Inflammatory macrophage treated with lipopolysaccharide for 4 hours (primary cell): ENCODE data around the gene PPP2R3A.
A peak's percentile ranks its signal among the peaks of the same experiment; 100 is the strongest.
"Not testable (repeated sequence)": the region's sequence is repeated elsewhere in the genome, so short reads cannot be mapped to it uniquely, and the experiment has no call there.

Source experiments
- DNase-seq: peaks from one replicate; pipeline ENCODE4 v3.0.0-alpha.2; 2020

Gene PPP2R3A

GRCh38 chr3:135965506-135966270 lies at the start of gene PPP2R3A:
Gene PPP2R3A, plus strand, starts transcription at chr3:135965728. Its CDS starts 35,771 bp downstream, at chr3:136001499.
- peak; percentile 77 for DNase-seq

GRCh38 chr3:135916310-135916709 lies 49.2 kb upstream of the PPP2R3A start:
- no peak for DNase-seq

- no peak for DNase-seq
Observed at GRCh38 chr3:135917076-135917475, 48.5 kb upstream of the PPP2R3A start.

GRCh38 chr3:135917927-135918597 lies 47.5 kb upstream of the PPP2R3A start:
- no peak for DNase-seq

- DNase-seq = peak; percentile 10
Observed at GRCh38 chr3:135918600-135918999, 46.9 kb upstream of the PPP2R3A start.

GRCh38 chr3:135920275-135920674 lies 45.3 kb upstream of the PPP2R3A start:
- DNase-seq = no peak

GRCh38 chr3:135922903-135923250 lies 42.7 kb upstream of the PPP2R3A start:
- no peak for DNase-seq

GRCh38 chr3:135924506-135924905 lies 41.0 kb upstream of the PPP2R3A start:
- DNase-seq = no peak

GRCh38 chr3:135926664-135927063 lies 38.9 kb upstream of the PPP2R3A start:
- no peak for DNase-seq

- DNase-seq = no peak
Observed at GRCh38 chr3:135927155-135927554, 38.4 kb upstream of the PPP2R3A start.

- no peak for DNase-seq
Observed at GRCh38 chr3:135929670-135930069, 35.9 kb upstream of the PPP2R3A start.

- no peak for DNase-seq
Observed at GRCh38 chr3:135930255-135930654, 35.3 kb upstream of the PPP2R3A start.

- DNase-seq = not testable (repeated sequence)
Observed at GRCh38 chr3:135935171-135935570, 30.4 kb upstream of the PPP2R3A start.

GRCh38 chr3:135937766-135938165 lies 27.8 kb upstream of the PPP2R3A start:
- DNase-seq = peak; percentile 34

GRCh38 chr3:135944831-135945230 lies 20.7 kb upstream of the PPP2R3A start:
- DNase-seq = no peak

- no peak for DNase-seq
Observed at GRCh38 chr3:135950941-135951340, 14.6 kb upstream of the PPP2R3A start.

GRCh38 chr3:135964160-135964955 lies 1.2 kb upstream of the PPP2R3A start:
- DNase-seq = no peak

- DNase-seq = no peak
Observed at GRCh38 chr3:135965129-135965505, 411 bp upstream of the PPP2R3A start.

GRCh38 chr3:135966271-135966961 lies 888 bp downstream of the PPP2R3A start:
- DNase-seq = no peak

- DNase-seq = no peak
Observed at GRCh38 chr3:135966962-135967274, 1.4 kb downstream of the PPP2R3A start.

GRCh38 chr3:135967867-135968266 lies 2.3 kb downstream of the PPP2R3A start:
- no peak for DNase-seq

GRCh38 chr3:135970506-135971116 lies 5.1 kb downstream of the PPP2R3A start:
- peak; percentile 88 for DNase-seq

GRCh38 chr3:135973841-135974240 lies 8.3 kb downstream of the PPP2R3A start:
- peak; percentile 39 for DNase-seq
